Activated B cell treated with CpG ODN at 0.5 μM for 24 hours (primary cell): ENCODE measurements around the gene PPP6R2. TPM values are rescaled to one million over a fixed set of nuclear protein-coding genes. Genes with fewer than 3 reads are reported as not detected.

Experiments used
- ATAC-seq: fragments of 200-7000 bp; cut with Tn5 transposase; one replicate; pipeline ENCODE4 v1.10.0; 2021; ENCODE audit warnings: low read depth, mild to moderate bottlenecking, moderate library complexity
- CTCF ChIA-PET: fragments of 350-600 bp; sonication (Branson Sonifier 250); formaldehyde crosslinking; loops from one replicate; lab custom pipeline; 2021; ENCODE audit warnings: antibody characterized with exemption; lab: Charles Lee
- POLR2A ChIA-PET: fragments of 350-600 bp; sonication (Branson Sonifier 250); formaldehyde crosslinking; loops from one replicate; lab custom pipeline; 2021; ENCODE audit warnings: antibody characterized with exemption; lab: Charles Lee
- DNase-seq: peaks from one replicate; pipeline ENCODE4 v3.0.0; 2022
- H3K27ac Mint-ChIP-seq: one replicate; pipeline ENCODE4 v1.8.0; 2020; ENCODE audit warnings: mixed read lengths
- H3K27me3 Mint-ChIP-seq: one replicate; pipeline ENCODE4 v1.8.0; 2021; ENCODE audit warnings: mixed read lengths
- H3K36me3 Mint-ChIP-seq: one replicate; pipeline ENCODE4 v1.8.0; 2021; ENCODE audit warnings: low read depth, mixed read lengths
- H3K4me1 Mint-ChIP-seq: one replicate; pipeline ENCODE4 v1.8.0; 2021; ENCODE audit warnings: mixed read lengths
- H3K4me3 Mint-ChIP-seq: one replicate; pipeline ENCODE4 v1.8.0; 2020; ENCODE audit warnings: mild to moderate bottlenecking, mixed read lengths
- H3K9me3 Mint-ChIP-seq: one replicate; pipeline ENCODE4 v1.8.0; 2020; ENCODE audit warnings: mixed read lengths
- intact Hi-C: fragments of 100-400 bp; cut with micrococcal nuclease; formaldehyde crosslinking; loops from one replicate; pipeline ENCODE4 v1.15.1; 2024
- total RNA-seq: library from RNA; stranded (reverse); gene quantifications from 2 replicates; pipeline ENCODE4 v1.2.3, GENCODE V29; 2022
- TF ChIP-seq, protein P1 (sequence below): fragments of 200-600 bp; IDR thresholded peaks from one replicate; pipeline ENCODE4 v1.8.0; 2022; ENCODE audit warnings: antibody characterized with exemption, mild to moderate bottlenecking

Gene PPP6R2
- total RNA-seq, 1 donor from 2014 or later = 77.3 TPM

DNA sequence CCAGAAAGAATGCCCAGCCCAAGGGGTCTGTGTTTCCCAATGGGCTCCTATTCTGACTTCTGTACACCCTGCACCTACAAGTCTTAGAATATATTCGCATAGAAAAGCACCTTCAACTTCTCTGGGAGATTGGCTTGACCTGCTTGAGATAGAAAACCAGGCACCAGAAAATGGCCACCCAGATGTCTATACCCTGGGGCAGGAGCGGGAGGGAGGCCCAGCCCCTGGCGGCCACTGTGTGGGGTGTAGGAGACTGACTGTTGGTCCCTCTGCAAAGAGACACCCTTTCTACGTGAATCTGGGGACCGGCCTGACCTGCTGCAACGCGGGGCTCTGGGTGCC, 24.8 kb upstream of the PPP6R2 start:
- DNase-seq (no peak), ATAC-seq (no peak)
- intact Hi-C loops = loop anchor here (1.0 kb wide), 1 partner anchor 14 kb away; no protein-coding TSS in a partner anchor
- Mint-ChIP-seq H3K36me3 (no peaks in the 10 kb centered on the region), H3K4me3 (no peak overlapping the region), H3K4me1 (peaks cover 53% of the 10 kb centered on the region), H3K27me3 (no peaks in the 10 kb centered on the region), H3K27ac (no peak overlapping the region), H3K9me3 (no peaks in the 10 kb centered on the region)
- ChIA-PET CTCF (no interaction called here), POLR2A (interaction anchor here (0.5 kb wide), 1 partner anchor 22 kb away, joined by 5 read pairs; no protein-coding TSS in a partner anchor)
- TF ChIP-seq, protein P1, sequence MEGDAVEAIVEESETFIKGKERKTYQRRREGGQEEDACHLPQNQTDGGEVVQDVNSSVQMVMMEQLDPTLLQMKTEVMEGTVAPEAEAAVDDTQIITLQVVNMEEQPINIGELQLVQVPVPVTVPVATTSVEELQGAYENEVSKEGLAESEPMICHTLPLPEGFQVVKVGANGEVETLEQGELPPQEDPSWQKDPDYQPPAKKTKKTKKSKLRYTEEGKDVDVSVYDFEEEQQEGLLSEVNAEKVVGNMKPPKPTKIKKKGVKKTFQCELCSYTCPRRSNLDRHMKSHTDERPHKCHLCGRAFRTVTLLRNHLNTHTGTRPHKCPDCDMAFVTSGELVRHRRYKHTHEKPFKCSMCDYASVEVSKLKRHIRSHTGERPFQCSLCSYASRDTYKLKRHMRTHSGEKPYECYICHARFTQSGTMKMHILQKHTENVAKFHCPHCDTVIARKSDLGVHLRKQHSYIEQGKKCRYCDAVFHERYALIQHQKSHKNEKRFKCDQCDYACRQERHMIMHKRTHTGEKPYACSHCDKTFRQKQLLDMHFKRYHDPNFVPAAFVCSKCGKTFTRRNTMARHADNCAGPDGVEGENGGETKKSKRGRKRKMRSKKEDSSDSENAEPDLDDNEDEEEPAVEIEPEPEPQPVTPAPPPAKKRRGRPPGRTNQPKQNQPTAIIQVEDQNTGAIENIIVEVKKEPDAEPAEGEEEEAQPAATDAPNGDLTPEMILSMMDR = no peak

DNA sequence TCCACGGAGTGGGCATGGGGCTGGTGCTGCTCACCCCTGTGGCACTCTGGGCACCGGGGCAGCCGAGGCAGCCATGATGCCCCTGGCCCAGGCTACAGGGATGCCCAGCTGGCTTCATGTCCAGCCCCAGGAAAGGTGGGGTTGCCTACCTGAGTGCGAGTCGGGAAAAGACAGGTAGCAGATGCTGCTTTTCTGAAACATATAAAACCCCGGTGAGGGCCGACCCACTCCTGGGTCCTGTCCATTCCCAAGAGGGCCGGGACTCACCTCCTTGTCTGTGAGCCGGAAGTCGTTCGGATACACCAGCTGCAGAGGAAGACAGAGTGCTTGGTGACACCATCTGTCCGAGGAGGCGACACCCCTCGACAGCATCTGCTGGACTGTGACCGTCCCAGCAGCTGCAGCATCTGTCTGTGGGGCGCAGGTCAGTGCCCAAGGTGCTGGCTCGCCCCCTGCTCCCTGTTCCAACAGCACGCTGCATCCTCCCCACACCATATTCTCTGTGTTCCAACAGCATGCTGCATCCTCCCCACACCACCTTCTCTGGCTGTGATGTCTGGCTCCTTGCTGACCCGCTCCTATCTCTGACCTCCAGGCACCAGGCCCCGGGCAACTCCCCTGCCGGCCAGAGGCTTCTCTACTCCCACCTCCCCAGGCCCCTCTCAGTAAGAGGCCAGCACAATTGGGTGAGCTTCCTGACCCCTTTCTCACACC, 24.3 kb upstream of the PPP6R2 start:
- no peak overlapping the region for H3K4me3 Mint-ChIP-seq
- ChIA-PET CTCF (interaction anchor here (0.5 kb wide), 1 partner anchor 46 kb away, joined by 3 read pairs; no protein-coding TSS in a partner anchor), POLR2A (interaction anchor here (0.5 to 0.8 kb wide), 2 partner anchors 12 to 22 kb away, joined by 4 to 5 read pairs; partner anchors contain the start of gene PLXNB2)
- H3K4me1 Mint-ChIP-seq = peaks cover 49% of the 10 kb centered on the region
- no peak overlapping the region for H3K27ac Mint-ChIP-seq
- ATAC-seq (no peak), DNase-seq (no peak)
- no peaks in the 10 kb centered on the region for H3K27me3 Mint-ChIP-seq
- no peaks in the 10 kb centered on the region for H3K9me3 Mint-ChIP-seq
- intact Hi-C loops = loop anchor here (1.0 kb wide), 1 partner anchor 15 kb away; no protein-coding TSS in a partner anchor
- no peaks in the 10 kb centered on the region for H3K36me3 Mint-ChIP-seq
- TF ChIP-seq, protein P1 = no peak

DNA sequence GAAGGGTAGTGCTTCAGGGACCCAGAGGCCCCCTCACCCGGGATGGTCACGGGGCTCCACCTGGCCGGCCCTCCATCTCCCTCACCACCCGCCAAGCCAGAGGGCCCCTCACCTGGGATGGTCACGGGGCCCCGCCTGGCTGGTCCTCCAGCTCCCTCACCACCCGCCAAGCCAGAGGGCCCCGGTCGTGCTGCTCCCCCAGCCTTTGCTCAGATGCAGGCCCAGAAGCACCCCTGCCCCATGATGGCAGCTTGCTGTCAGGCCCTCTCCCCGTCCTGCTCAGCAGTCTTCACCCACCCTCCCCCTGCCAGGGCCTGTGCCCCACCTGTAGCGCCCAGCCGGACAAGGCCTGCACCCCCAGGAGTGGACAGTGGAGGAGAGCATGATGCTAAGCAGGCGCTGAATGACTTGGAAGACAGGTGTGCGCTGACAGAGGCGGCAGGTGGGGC, 23.6 kb upstream of the PPP6R2 start:
- ATAC-seq (no peak), DNase-seq (no peak)
- Mint-ChIP-seq H3K36me3 (no peaks in the 10 kb centered on the region), H3K27ac (no peak overlapping the region), H3K4me3 (no peak overlapping the region), H3K27me3 (no peaks in the 10 kb centered on the region), H3K4me1 (peaks cover 42% of the 10 kb centered on the region), H3K9me3 (no peaks in the 10 kb centered on the region)
- intact Hi-C loops = no loop called here
- ChIA-PET CTCF (interaction anchor here (0.5 to 1.2 kb wide), 3 partner anchors 13 to 46 kb away, joined by 3 read pairs; no protein-coding TSS in a partner anchor), POLR2A (interaction anchor here (0.8 to 2.0 kb wide), 3 partner anchors 12 to 17 kb away, joined by 3 to 8 read pairs (median 4); partner anchors contain the start of gene PLXNB2)
- TF ChIP-seq, protein P1 = no peak

DNA sequence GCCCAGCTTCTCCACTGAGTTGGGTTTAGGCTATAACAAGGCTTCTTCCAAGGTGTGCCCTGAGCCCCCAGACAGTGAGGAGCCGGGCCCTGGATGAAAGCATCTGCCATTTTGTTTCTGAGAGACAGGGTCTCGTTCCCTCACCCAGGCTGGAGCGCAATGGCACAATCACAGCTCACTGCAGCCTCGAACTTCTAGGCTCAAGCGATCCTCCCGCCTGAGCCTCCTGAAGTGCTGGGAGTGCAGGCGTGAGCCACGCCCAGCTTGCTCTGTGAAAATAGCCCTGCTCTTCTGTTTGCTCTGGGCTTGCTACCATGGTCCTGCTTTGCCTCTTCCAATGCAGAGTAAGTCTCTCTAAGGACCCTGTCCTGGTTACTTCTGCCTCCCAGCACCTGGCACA, 23.0 kb upstream of the PPP6R2 start:
- intact Hi-C loops = no loop called here
- TF ChIP-seq, protein P1 = no peak
- peaks cover 36% of the 10 kb centered on the region for H3K4me1 Mint-ChIP-seq
- ChIA-PET CTCF (interaction anchor here (1.1 to 1.2 kb wide), 2 partner anchors 14 to 44 kb away, joined by 3 read pairs; no protein-coding TSS in a partner anchor), POLR2A (interaction anchor here (0.8 to 2.0 kb wide), 4 partner anchors 13 to 43 kb away, joined by 3 to 8 read pairs (median 4); partner anchors contain the start of gene PLXNB2)
- H3K27me3 Mint-ChIP-seq = no peaks in the 10 kb centered on the region
- no peaks in the 10 kb centered on the region for H3K36me3 Mint-ChIP-seq
- no peak overlapping the region for H3K4me3 Mint-ChIP-seq
- DNase-seq (no peak), ATAC-seq (no peak)
- H3K9me3 Mint-ChIP-seq = no peaks in the 10 kb centered on the region
- no peak overlapping the region for H3K27ac Mint-ChIP-seq
